ENCODE measurements around the gene CDH24. TPM values are rescaled to one million over a fixed set of nuclear protein-coding genes. Genes with fewer than 3 reads are reported as not detected.

The CDH24 gene
- polyA plus RNA-seq, 1 donor from 2014 or later: 31.7 TPM

DNA sequence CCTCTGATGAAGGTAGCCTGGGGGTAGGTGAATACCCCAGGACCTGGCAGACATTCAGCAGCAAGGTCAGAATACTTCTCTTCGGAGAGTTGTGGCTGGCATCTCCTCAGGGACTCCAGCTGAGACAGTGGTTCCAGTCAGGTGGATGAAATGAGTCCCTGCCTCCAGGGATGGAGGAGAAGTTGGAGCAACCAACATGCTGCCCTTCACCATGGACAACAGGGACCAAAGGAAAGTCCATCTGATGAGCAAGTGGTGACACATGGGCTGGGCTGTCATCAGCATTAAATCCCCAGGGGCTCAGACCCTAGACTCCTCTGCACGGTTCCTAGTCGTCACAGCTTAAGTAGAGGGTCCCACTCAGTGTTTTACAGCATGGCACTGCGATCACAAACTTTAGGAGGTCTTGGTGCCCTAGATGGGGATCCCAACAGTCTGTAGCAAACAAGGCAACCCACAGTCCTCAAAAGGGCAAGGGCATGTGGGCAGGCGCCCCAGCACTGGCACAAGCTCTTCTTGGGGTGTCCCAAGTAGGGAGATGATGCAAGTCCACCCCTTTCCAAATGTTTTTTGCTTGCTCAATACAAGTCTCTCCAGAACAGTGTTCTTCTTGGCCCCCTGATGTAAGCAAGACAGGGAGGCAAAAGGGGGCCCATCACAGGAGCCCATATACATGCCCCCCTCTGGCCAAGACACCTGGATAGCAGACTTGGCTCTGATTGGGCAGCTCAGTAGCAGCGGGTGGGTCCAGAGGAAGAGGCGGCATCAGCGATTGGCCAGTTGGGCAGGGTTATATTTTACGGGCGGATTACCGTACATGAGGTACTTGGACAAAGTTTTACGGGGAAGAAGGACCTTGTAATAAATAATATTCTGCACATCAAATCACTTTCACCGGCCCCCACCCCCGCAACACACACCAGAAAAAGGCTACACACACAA, 10.8 kb upstream of the CDH24 start:
- Histone ChIP-seq H3K9me3 (ENCODE audit: low read length) (no peaks in the 10 kb centered on the region), H3K4me3 (ENCODE audit: low read length) (peak overlapping the region; percentile 72), H3K27me3 (ENCODE audit: insufficient read depth, low read depth, low read length) (no peaks in the 10 kb centered on the region), H2AFZ (ENCODE audit: low read depth, low read length) (no peak overlapping the region), H3K27ac (ENCODE audit: low read length) (no peak overlapping the region), H3K79me2 (replicated peaks; ENCODE audit: insufficient read depth, low read length) (peaks cover 56% of the 10 kb centered on the region), H3K9me2 (ENCODE audit: insufficient read depth, low read length) (no peaks in the 10 kb centered on the region), H3K4me2 (ENCODE audit: low read length) (peak overlapping the region; percentile 87), H3K9ac (ENCODE audit: low read length) (peak overlapping the region; percentile 47), H3K36me3 (ENCODE audit: insufficient read depth, low read length) (peaks cover 17% of the 10 kb centered on the region), H3F3A (ENCODE audit: insufficient read depth, low read length, poor library complexity, severe bottlenecking) (peaks cover 5% of the 10 kb centered on the region), H4K20me1 (ENCODE audit: insufficient read depth) (peaks cover 31% of the 10 kb centered on the region)
- TF ChIP-seq TAF1 (IDR thresholded peaks at IDR 0.05; ENCODE audit: low read depth) (no peak), MXI1 (conservative IDR thresholded peaks at IDR 0.05; ENCODE audit: poor library complexity, severe bottlenecking) (no peak), SMC3 (conservative IDR thresholded peaks at IDR 0.05; ENCODE audit: poor library complexity) (no peak), POLR2AphosphoS5 (IDR thresholded peaks at IDR 0.05) (no peak), EZH2 (IDR thresholded peaks at IDR 0.05; ENCODE audit: borderline replicate concordance, insufficient read depth, low read length, poor library complexity, severe bottlenecking) (no peak), RAD21 (conservative IDR thresholded peaks at IDR 0.05) (no peak), EP300 (conservative IDR thresholded peaks at IDR 0.05; ENCODE audit: poor library complexity, severe bottlenecking) (no peak)
- TF ChIP-seq, protein P1, sequence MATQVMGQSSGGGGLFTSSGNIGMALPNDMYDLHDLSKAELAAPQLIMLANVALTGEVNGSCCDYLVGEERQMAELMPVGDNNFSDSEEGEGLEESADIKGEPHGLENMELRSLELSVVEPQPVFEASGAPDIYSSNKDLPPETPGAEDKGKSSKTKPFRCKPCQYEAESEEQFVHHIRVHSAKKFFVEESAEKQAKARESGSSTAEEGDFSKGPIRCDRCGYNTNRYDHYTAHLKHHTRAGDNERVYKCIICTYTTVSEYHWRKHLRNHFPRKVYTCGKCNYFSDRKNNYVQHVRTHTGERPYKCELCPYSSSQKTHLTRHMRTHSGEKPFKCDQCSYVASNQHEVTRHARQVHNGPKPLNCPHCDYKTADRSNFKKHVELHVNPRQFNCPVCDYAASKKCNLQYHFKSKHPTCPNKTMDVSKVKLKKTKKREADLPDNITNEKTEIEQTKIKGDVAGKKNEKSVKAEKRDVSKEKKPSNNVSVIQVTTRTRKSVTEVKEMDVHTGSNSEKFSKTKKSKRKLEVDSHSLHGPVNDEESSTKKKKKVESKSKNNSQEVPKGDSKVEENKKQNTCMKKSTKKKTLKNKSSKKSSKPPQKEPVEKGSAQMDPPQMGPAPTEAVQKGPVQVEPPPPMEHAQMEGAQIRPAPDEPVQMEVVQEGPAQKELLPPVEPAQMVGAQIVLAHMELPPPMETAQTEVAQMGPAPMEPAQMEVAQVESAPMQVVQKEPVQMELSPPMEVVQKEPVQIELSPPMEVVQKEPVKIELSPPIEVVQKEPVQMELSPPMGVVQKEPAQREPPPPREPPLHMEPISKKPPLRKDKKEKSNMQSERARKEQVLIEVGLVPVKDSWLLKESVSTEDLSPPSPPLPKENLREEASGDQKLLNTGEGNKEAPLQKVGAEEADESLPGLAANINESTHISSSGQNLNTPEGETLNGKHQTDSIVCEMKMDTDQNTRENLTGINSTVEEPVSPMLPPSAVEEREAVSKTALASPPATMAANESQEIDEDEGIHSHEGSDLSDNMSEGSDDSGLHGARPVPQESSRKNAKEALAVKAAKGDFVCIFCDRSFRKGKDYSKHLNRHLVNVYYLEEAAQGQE (IDR thresholded peaks at IDR 0.05; ENCODE audit: borderline replicate concordance): no peak
- TF ChIP-seq, protein P2, sequence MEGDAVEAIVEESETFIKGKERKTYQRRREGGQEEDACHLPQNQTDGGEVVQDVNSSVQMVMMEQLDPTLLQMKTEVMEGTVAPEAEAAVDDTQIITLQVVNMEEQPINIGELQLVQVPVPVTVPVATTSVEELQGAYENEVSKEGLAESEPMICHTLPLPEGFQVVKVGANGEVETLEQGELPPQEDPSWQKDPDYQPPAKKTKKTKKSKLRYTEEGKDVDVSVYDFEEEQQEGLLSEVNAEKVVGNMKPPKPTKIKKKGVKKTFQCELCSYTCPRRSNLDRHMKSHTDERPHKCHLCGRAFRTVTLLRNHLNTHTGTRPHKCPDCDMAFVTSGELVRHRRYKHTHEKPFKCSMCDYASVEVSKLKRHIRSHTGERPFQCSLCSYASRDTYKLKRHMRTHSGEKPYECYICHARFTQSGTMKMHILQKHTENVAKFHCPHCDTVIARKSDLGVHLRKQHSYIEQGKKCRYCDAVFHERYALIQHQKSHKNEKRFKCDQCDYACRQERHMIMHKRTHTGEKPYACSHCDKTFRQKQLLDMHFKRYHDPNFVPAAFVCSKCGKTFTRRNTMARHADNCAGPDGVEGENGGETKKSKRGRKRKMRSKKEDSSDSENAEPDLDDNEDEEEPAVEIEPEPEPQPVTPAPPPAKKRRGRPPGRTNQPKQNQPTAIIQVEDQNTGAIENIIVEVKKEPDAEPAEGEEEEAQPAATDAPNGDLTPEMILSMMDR (IDR thresholded peaks at IDR 0.05; ENCODE audit: poor library complexity, severe bottlenecking): no peak

DNA sequence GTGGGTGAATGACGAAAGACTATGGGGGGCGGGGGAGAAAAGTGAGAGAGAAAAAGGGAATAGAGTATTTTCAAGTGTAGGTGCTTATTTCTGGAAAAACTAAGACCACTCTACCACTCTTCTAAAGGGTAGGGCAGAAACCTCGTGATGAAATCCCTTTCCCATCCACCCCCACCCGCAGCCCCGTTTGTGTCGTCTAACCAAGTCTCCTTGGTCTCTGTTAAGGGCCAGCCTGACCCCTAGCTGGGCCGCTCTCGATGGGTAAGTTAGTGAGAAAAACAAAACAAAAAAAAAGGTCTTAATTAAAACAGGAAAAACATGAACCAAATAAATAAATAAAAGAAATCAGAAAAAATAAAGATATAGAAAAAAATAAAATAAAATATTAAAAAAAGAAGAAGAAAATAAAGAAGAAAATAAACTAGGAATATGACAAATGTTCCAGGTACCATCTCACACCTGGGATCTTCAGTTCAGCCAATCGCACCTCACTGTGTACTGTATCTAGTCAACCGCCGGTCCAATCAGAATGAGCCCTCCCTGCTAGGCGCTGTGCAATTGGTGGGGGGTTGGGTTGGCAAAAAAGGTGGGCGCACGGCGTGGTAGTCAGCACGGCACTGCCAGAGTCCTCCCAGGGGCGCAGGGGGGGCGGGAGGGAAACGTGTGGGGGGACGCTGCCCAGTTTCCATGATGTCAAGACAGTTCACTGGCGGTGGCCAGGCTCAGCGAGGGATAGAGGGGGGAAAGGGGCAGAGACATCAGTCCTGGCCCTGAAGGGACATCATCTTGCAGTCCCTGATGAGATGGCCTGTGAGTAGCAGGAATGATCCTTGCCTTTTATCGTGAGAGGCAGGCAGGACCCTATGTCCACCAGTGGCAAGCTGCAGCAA, 9.8 kb upstream of the CDH24 start:
- peaks cover 31% of the 10 kb centered on the region for H4K20me1 ChIP-seq (ENCODE audit: insufficient read depth)
- peaks cover 25% of the 10 kb centered on the region for H3K36me3 ChIP-seq (ENCODE audit: insufficient read depth, low read length)

More for the DNA sequence above, 9.8 kb upstream of the CDH24 start:
- Histone ChIP-seq H3K27me3 (ENCODE audit: insufficient read depth, low read depth, low read length) (no peaks in the 10 kb centered on the region), H3K4me3 (ENCODE audit: low read length) (peak overlapping the region; percentile 72), H2AFZ (ENCODE audit: low read depth, low read length) (no peak overlapping the region), H3K9ac (ENCODE audit: low read length) (no peak overlapping the region), H3K9me2 (ENCODE audit: insufficient read depth, low read length) (no peaks in the 10 kb centered on the region), H3K9me3 (ENCODE audit: low read length) (no peaks in the 10 kb centered on the region), H3F3A (ENCODE audit: insufficient read depth, low read length, poor library complexity, severe bottlenecking) (peaks cover 5% of the 10 kb centered on the region), H3K27ac (ENCODE audit: low read length) (no peak overlapping the region), H3K79me2 (replicated peaks; ENCODE audit: insufficient read depth, low read length) (peaks cover 50% of the 10 kb centered on the region), H3K4me2 (ENCODE audit: low read length) (no peak overlapping the region)
- TF ChIP-seq MXI1 (conservative IDR thresholded peaks at IDR 0.05; ENCODE audit: poor library complexity, severe bottlenecking): no peak
- no peak for TF ChIP-seq EZH2 (IDR thresholded peaks at IDR 0.05; ENCODE audit: borderline replicate concordance, insufficient read depth, low read length, poor library complexity, severe bottlenecking)
- TF ChIP-seq EP300 (conservative IDR thresholded peaks at IDR 0.05; ENCODE audit: poor library complexity, severe bottlenecking): no peak
- no peak for TF ChIP-seq RAD21 (conservative IDR thresholded peaks at IDR 0.05)
- TF ChIP-seq POLR2AphosphoS5 (IDR thresholded peaks at IDR 0.05): no peak
- TF ChIP-seq, protein P1 (IDR thresholded peaks at IDR 0.05; ENCODE audit: borderline replicate concordance): no peak
- no peak for TF ChIP-seq SMC3 (conservative IDR thresholded peaks at IDR 0.05; ENCODE audit: poor library complexity)
- TF ChIP-seq TAF1 (IDR thresholded peaks at IDR 0.05; ENCODE audit: low read depth): no peak
- TF ChIP-seq, protein P2 (IDR thresholded peaks at IDR 0.05; ENCODE audit: poor library complexity, severe bottlenecking): no peak
